Motor neuron (in vitro differentiated cells): Measurements from ENCODE around the gene CAPS. TPM values are rescaled to one million over a fixed set of nuclear protein-coding genes. Genes with fewer than 3 reads are reported as not detected.
"Not testable (repeated sequence)": the region's sequence is repeated elsewhere in the genome, so short reads cannot be mapped to it uniquely, and the experiment has no call there.

Source experiments
- ATAC-seq, 8 experiments: fragments of 200-7000 bp; cut with Tn5 transposase; replicated peaks in 6 of 8; 2 replicates each; pipeline ENCODE4 v1.8.0; 2021; ENCODE audit warnings: mild to moderate bottlenecking in 8 of 8, moderate library complexity in 8 of 8
- H3K27ac ChIP-seq, 2 donors: fragments of 250-450 bp; sonication (Bioruptor Pico); 2 replicates each; pipeline ENCODE4 v1.9.0; 2021; ENCODE audit warnings: antibody characterized with exemption in 2 of 2, mild to moderate bottlenecking in 2 of 2, moderate library complexity in 1 of 2
- H3K4me1 ChIP-seq, 2 donors: fragments of 250-450 bp; sonication (Bioruptor Pico); replicated peaks in 1 of 2; 2 replicates each; pipeline ENCODE4 v1.6.1; 2021; ENCODE audit warnings: antibody characterized with exemption in 2 of 2, mild to moderate bottlenecking in 2 of 2, moderate library complexity in 1 of 2
- H3K4me3 ChIP-seq, 5 donors: fragments of 250-450 bp; sonication (Bioruptor Pico); 2 replicates each; pipeline ENCODE4 v1.9.0; 2021; ENCODE audit warnings: antibody characterized with exemption in 5 of 5, mild to moderate bottlenecking in 5 of 5, moderate library complexity in 4 of 5
- WGBS, 10 experiments: fragments of 450-650 bp; shearing (Covaris generic); methylation state at CpG; one replicate each; pipeline ENCODE4 v1.0.0; 2022; 5-methylcytosine and 5-hydroxymethylcytosine counted together
- in situ Hi-C, 9 experiments: fragments of 400-800 bp; cut with MboI; loops; one replicate each; pipeline ENCODE4 v1.15.0; 2021; ENCODE audit warnings: low sequenced_read_pairs in 9 of 9, low pct_unique_long_range_greater_than_20kb in 2 of 9; ENCODE audit not compliant: unreplicated experiment in 9 of 9
- total RNA-seq, 8 experiments: library from RNA; unstranded; fragments of 300-600 nt; gene quantifications; 2 replicates each; pipeline versions ENCODE4 v1.2.3 to v1.2.4, GENCODE V29; 2022

Gene CAPS
- total RNA-seq, 8 experiments from 2014 or later: 3.1 to 62.5 (median 8.0) TPM

DNA sequence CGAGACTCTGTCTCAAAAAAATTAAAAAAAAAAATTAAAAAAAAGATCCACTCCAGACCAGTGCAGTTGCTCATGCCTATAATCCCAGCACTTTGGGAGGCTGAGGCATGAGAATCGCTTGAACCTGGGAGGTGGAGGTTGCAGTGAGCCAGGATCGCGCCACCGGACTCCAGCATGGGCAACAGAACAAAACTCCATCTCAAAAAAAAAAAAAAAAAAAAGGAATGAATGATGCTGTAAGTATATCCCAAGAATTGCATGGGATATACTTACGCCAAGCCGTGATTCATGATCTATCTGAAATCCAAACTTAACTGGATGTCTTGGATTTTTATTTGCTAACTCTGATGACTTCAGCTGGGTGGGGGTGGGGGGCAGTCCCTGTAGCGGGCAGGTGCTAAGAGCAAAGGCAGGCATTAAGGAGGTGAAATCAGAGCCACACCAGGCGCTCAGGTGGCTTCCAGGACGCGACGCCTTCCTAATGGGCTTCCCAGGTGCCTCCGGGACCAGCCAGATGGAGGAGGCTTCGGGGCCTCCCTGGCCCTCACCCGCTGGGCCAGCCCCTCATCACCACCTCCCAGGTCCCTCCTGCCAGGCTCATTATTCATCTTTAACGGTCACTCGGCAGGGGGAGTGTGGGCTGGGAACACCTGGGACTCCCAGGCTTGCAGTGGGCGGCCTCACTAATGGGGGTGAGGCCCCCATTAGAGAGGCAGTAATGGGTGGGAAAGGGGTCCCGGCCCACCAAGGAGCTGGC is 32.3 kb upstream of the CAPS start:
- in situ Hi-C loops: loop anchor here in 1 of 9 experiments (10.0 kb wide), 1 partner anchor 77 kb away; the partner anchor contains the start of gene NRTN
- H3K27ac ChIP-seq: no peak overlapping the region
- ATAC-seq: peak in 3 of 8 experiments; percentile 26 to 28 (median 27)
- 37 to 100% (median 81%) methylated on average over 2 to 8 of the region's 19 CpGs for WGBS, 10 experiments
- H3K4me3 ChIP-seq: no peak overlapping the region
- peaks cover 11 to 19% of the 10 kb centered on the region in 2 donors for H3K4me1 ChIP-seq

DNA sequence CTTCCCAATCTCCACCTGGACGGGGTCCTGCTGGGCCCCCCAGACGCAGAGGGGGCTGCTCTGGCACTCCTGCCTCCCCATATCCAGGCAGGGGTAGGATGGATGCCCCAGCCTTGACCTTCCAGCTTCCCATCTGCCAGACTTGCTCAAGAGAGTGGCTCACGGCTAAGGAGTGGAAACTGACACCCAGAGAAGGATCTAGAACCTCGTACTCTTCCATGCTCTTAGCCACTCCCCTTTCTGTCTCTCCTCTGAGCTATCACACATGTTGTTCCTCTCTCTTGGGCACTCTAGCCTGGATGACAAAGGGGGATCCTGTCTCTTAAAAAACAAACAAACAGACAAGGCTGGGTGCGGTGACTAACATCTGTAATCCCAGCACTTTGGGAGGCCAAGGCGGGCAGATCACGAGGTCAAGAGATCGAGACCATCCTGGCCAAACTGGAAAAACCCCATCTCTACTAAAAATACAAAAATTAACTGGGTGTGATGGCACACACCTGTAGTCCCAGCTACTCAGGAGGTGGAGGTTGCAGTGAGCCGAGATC is 31.6 kb upstream of the CAPS start:
- 0 to 80% (median 63%) methylated on average over 1 to 5 of the region's 9 CpGs; no CpG with 5 or more reads in 6 of the 10 experiments for WGBS, 10 experiments
- in situ Hi-C loops: loop anchor here in 1 of 9 experiments (10.0 kb wide), 1 partner anchor 78 kb away; the partner anchor contains the start of gene NRTN
- ATAC-seq: no peak

DNA sequence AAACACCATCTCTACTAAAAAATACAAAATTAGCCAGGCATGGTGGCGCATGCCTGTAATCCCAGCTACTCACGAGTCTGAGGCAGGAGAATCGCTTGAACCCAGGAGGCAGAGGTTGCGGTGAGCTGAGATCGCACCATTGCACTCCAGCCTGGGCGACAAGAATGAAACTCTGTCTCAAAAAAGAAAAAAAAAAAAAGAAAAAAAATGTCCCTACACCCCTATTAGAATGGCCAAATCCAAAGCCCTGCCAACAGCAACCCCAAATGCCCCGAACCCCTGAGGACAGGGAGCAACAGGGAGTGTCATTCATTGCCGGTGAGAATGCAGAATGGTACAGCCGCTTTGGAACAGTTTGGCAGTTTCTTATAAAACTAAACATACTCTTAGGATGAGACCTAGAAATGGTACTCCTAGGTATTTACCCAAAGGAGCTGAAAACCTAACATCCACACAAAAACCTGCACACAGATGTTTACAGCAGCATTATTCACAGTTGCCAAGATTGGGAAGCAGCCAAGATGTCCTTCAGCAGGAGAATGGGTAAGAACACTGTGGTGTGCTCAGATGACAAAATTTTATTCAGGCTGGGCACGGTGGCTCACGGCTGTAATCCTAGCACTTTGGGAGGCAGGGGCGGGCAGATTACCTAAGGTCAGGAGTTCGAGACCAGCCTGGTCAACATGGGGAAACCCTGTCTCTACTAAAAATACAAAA is 30.7 kb upstream of the CAPS start:
- peaks cover 9 to 13% of the 10 kb centered on the region in 2 donors for H3K4me1 ChIP-seq
- H3K27ac ChIP-seq, ATAC-seq, H3K4me3 ChIP-seq: not testable (repeated sequence)
- in situ Hi-C loops: loop anchor here in 1 of 9 experiments (10.0 kb wide), 1 partner anchor 79 kb away; the partner anchor contains the start of gene NRTN
- WGBS, 10 experiments: 0 to 92% (median 79%) methylated on average over 1 to 6 of the region's 13 CpGs; no CpG with 5 or more reads in 2 of the 10 experiments

More for the DNA sequence above, 31.6 kb upstream of the CAPS start:
- Histone ChIP-seq H3K4me3 (no peak overlapping the region), H3K4me1 (peaks cover 10 to 19% of the 10 kb centered on the region in 2 donors), H3K27ac (no peak overlapping the region)

DNA sequence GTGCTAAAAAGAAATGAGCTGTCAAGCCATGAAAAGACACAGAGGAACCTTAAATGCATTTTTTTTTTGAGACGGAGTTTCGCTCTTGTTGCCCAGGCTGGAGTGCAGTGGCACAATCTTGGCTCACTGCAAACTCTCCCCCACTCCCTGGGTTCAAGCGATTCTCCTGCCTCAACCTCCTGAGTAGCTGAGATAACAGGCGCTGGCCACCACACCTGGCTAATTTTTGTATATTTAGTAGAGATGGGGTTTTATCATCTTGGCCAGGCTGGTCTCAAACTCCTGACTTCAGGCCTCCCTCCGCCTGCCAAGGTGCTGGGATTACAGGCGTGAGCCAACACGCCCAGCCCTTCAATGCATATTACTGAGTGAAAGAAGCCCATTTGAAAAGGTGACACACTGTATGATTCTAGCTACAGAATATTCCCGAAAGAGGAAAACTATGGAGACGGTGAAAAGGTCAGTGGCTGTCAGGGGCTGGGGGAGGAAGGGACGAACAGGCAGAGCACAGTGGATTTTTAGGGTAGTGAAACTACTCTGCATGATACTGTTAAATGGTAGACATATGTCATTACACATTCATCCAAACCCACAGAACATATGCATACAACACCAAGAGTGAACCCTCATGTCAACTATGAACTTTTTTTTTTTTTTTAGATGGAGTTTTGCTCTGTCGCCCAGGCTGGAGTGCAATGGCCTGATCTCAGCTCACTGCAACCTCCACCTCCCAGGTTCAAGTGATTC is 29.8 kb upstream of the CAPS start:
- 50 to 93% (median 80%) methylated on average over 2 to 10 of the region's 11 CpGs for WGBS, 10 experiments
- in situ Hi-C loops: loop anchor here in 1 of 9 experiments (10.0 kb wide), 1 partner anchor 79 kb away; the partner anchor contains the start of gene NRTN
- not testable (repeated sequence) for H3K27ac ChIP-seq, ATAC-seq, H3K4me3 ChIP-seq
- H3K4me1 ChIP-seq: peaks cover 6 to 12% of the 10 kb centered on the region in 2 donors

DNA sequence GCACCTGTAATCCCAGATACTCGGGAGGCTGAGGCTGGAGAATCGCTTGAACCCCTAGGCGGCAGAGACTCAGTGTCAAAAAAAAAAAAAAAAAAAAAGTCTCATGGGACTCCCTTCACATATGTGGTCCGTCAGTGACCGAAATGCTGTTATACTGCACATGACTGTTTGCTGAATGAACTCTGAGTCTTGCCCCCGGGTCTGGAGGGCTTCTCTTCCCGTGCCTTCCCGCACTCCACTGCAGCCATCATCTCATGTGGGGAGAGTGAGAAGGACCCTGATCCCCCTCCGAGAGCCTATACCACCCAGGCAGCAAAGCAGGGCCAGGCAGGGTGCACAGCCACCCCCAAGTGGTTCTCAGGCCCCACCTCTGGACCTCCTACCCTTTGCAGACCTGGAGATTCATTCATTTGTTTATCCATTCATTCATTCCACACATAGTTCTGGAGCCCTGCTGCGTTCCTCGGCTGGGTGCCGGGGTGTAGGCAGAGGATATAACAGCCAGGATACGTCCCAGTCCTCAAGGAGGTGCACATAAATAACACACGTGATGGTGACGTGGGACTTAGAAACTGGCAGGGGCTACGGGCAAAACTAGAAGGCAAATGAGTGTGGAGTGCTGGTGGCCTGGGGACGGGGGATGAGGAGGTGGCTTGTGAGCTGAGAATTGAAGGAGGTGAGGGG is 24.6 kb upstream of the CAPS start:
- in situ Hi-C loops: loop anchor here in 1 of 9 experiments (10.0 kb wide), 1 partner anchor 85 kb away; the partner anchor contains the start of gene NRTN

DNA sequence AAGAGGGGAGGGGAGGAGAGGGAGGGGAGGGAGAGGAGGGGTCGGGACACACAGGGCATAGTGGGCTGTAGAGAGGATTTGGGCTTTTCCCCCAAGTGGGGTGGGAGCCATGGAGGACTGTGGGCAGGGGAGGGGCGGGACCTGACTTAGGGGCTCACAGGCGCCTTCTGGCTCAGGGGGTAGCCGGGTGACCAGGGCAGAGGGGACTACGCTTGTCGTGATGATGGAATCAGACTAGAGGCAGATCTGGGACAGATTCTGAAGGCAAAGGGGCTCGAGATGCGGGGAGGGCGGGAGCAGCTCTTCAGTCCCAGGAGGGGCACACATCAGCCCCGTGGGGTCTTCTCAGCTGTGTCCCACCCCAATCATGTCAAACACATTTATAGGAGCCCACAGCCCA is 24.0 kb upstream of the CAPS start:
- ATAC-seq: peak in 1 of 8 experiments; percentile 3
- peaks cover 0 to 5% of the 10 kb centered on the region in 2 donors for H3K4me1 ChIP-seq
- in situ Hi-C loops: no loop called here
- no CpG with 5 or more reads among the region's 10 CpGs for WGBS, 10 experiments
- H3K27ac ChIP-seq: no peak overlapping the region
- H3K4me3 ChIP-seq: no peak overlapping the region

More for the DNA sequence above, 24.6 kb upstream of the CAPS start:
- 39 to 100% (median 77%) methylated on average over 1 to 8 of the region's 17 CpGs; no CpG with 5 or more reads in 1 of the 10 experiments for WGBS, 10 experiments
- H3K4me1 ChIP-seq: peaks cover 0 to 5% of the 10 kb centered on the region in 2 donors
- H3K4me3 ChIP-seq: no peak overlapping the region
- no peak overlapping the region for H3K27ac ChIP-seq
- peak in 1 of 8 experiments; percentile 6 for ATAC-seq

DNA sequence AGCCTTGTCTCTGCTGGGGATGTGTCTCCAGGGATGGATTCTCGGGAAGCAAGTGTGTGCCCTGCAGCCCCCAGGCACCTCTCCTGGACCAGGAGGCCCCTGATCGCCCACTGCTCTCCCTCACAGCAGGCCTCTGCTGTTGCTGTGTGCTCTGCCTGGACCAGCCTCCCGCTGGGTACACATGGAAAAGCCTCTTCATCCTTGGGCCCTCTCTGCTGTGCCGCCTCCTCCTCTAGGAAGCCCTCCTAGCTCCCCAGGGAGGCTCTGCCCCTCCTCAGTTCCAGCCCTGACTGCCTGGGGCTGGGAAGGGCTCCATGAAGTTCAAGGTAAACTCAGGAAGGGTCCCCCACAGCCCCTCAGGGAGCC is 22.5 kb upstream of the CAPS start:
- peaks cover 0 to 5% of the 10 kb centered on the region in 2 donors for H3K4me1 ChIP-seq
- in situ Hi-C loops: no loop called here
- H3K27ac ChIP-seq: no peak overlapping the region
- no CpG with 5 or more reads among the region's 4 CpGs for WGBS, 10 experiments
- no peak overlapping the region for H3K4me3 ChIP-seq
- ATAC-seq: peak in 1 of 8 experiments; percentile 8

DNA sequence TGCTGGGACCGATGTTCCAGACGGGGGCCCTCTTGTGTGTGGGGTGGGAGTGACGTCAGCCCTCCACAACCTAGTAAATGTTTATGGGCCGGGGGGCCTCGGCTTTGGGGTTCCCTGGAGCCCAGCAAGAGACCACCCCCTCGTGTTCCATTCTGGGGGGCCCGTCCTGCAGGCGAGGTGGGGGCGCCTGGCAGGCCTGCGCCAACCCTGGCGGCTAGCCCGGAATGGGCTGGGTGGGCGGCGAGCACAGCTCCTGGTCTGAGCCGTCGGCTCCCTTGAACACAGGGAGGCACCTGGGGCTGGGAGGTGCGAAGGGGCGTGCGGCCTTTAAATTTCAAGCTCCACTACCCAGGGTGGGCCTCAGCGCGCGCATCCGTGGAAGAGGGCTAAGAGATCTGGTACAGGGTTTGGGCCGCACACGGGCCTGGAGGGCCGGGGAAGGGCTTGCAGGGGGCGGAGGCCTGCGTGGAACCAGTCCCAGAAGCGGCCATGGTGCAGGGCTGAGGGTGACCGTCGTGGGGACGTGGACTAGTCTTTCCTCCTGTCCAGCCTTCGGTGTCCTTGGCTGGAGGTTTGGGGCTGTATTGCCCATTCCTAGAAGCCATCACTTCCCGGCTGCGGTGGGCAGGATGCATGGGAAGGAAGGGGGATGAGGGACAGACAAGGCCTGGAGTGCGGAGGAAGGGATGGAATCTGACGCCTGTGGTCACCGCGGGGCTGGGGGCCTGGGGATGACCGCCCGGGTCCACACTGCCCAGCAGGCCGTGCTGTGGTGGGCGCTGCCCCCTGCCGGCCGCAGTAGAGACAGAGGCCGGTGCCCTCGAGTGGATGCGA is 21.9 kb upstream of the CAPS start:
- WGBS, 10 experiments: 0 to 17% methylated on average over 1 of the region's 48 CpGs; no CpG with 5 or more reads in 8 of the 10 experiments
- no peak overlapping the region for H3K4me3 ChIP-seq
- peak; percentile 60 to 70 (median 64) for ATAC-seq
- no peak overlapping the region for H3K27ac ChIP-seq
- in situ Hi-C loops: no loop called here
- peaks cover 0 to 5% of the 10 kb centered on the region in 2 donors for H3K4me1 ChIP-seq

DNA sequence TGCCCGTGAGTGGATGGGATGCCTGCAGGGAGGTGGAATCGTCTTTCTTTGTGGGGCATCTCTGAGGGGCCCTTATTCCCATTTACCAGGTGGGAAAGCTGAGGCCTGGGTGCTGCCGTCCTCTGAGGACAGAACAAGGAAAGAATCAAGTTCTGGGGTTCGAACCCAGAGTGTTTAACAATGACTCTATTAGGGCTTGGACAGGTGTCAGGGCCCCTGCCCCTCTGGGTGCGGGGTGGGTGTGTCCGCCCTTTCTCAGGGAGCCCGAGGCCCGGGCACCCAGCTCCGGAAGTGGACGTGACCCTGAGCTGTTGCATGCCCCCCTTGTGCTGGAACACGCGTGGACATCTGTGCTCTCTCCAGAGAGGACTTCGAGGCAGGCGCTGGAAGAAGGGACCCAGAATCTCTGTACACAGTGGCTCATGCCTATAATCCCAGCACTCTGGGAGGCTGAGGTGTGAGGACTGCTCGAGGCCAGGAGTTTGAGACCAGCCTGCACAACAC is 21.2 kb upstream of the CAPS start:
- no peak for ATAC-seq
- Histone ChIP-seq H3K4me1 (peaks cover 0 to 5% of the 10 kb centered on the region in 2 donors), H3K4me3 (no peak overlapping the region), H3K27ac (no peak overlapping the region)
- WGBS, 10 experiments: 34 to 76% (median 67%) methylated on average over 2 to 7 of the region's 15 CpGs; no CpG with 5 or more reads in 7 of the 10 experiments
- in situ Hi-C loops: no loop called here

DNA sequence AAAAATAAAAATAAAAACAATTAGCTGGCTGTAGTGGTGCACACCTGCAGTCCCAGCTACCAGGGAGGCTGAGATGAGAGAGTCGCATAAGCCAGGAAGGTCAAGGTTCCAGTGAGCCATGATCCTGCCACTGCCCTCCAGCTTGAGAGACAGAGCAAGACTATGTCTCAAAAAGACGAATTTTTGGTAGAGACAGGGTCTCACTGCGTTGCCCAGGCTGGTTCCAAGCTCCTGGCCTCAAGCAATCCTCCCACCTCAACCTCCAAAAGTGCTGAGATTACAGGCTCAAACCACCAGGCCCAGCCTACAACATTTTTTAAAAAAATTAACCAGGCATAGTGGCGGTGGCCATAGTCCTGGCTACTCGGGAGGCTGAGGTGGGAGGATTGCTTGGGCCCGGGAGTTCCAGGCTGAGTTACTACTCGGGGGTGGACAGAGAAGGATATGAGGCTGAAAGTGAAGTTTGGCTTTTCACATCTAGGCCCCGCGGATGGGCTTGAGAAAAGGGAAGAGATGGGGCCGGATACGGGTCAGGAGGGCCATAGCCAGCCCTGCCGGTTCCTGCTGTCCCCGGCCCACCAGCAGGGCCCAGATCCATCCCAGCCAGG is 20.7 kb upstream of the CAPS start:
- no peak overlapping the region for H3K27ac ChIP-seq
- peak in 1 of 8 experiments; percentile 11 for ATAC-seq
- 10 to 93% (median 61%) methylated on average over 2 to 12 of the region's 13 CpGs; no CpG with 5 or more reads in 4 of the 10 experiments for WGBS, 10 experiments
- H3K4me1 ChIP-seq: peaks cover 0 to 5% of the 10 kb centered on the region in 2 donors
- no peak overlapping the region for H3K4me3 ChIP-seq
- in situ Hi-C loops: no loop called here
